ACC112 (cell line): ENCODE data around the gene HIF1AN.

Experiments
- H2AFZ ChIP-seq: fragments of 200-600 bp; sonication (generic); one replicate; pipeline ENCODE4 v1.6.0; 2017; ENCODE audit warnings: antibody characterized with exemption, low read length; ENCODE audit not compliant: unreplicated experiment
- H3K27ac ChIP-seq: fragments of 200-600 bp; sonication (generic); 2 replicates; pipeline ENCODE4 v1.5.1; 2014; ENCODE audit warnings: low read depth, mild to moderate bottlenecking, antibody characterized with exemption, low read length, moderate library complexity
- H3K27me3 ChIP-seq: fragments of 200-600 bp; sonication (generic); 2 replicates; pipeline ENCODE4 v1.6.1; 2014; ENCODE audit warnings: mild to moderate bottlenecking, antibody characterized with exemption, low read length, moderate library complexity, mixed read lengths; ENCODE audit not compliant: insufficient read depth
- H3K36me3 ChIP-seq: fragments of 200-600 bp; sonication (generic); 2 replicates; pipeline ENCODE4 v1.6.1; 2016; ENCODE audit warnings: mild to moderate bottlenecking, antibody characterized with exemption, low read length, moderate library complexity, mixed read lengths; ENCODE audit not compliant: insufficient read depth
- H3K4me1 ChIP-seq: fragments of 200-600 bp; sonication (generic); one replicate; pipeline ENCODE4 v1.6.1; 2016; ENCODE audit warnings: low read length, mixed read lengths; ENCODE audit not compliant: insufficient read depth, unreplicated experiment, control insufficient read depth
- H3K4me3 ChIP-seq: fragments of 200-600 bp; sonication (generic); 2 replicates; pipeline ENCODE4 v1.5.1; 2014; ENCODE audit warnings: mild to moderate bottlenecking, low read depth, low read length
- H3K79me2 ChIP-seq: fragments of 200-600 bp; sonication (generic); one replicate; pipeline ENCODE4 v1.6.0; 2016; ENCODE audit warnings: low read length; ENCODE audit not compliant: control insufficient read depth, unreplicated experiment, insufficient read depth

Gene HIF1AN

GRCh38 chr10:100535715-100536353, at the start of gene HIF1AN:
Gene HIF1AN (plus strand): TSS chr10:100535943. CDS start chr10:100535959, 16 bp downstream.
- H3K27me3 ChIP-seq, result no peaks in the 10 kb centered on the region
- H3K27ac ChIP-seq, result no peak within 1 kb of the TSS
- H3K4me3 ChIP-seq, result peak within 1 kb of the TSS; percentile 90
- peaks cover 29% of the 10 kb centered on the region for H3K79me2 ChIP-seq
- H3K36me3 ChIP-seq, result peaks cover 20% of the 10 kb centered on the region
- H3K4me1 ChIP-seq, result peaks cover 23% of the 10 kb centered on the region
- peak within 1 kb of the TSS; percentile 100 for H2AFZ ChIP-seq

GRCh38 chr10:100487529-100487928, 48.2 kb upstream of the HIF1AN start:
- Histone ChIP-seq H3K79me2 (no peaks in the 10 kb centered on the region), H3K36me3 (no peaks in the 10 kb centered on the region; the same call in 1 of the 2 replicates), H3K4me1 (no peaks in the 10 kb centered on the region), H3K4me3 (no peak overlapping the region), H3K27ac (no peak overlapping the region), H3K27me3 (peaks cover 10% of the 10 kb centered on the region; the same call in 1 of the 2 replicates), H2AFZ (no peak overlapping the region)

- H3K36me3 ChIP-seq, result no peaks in the 10 kb centered on the region; the same call in 1 of the 2 replicates
- no peak overlapping the region for H3K27ac ChIP-seq
- no peaks in the 10 kb centered on the region for H3K27me3 ChIP-seq
- no peak overlapping the region for H2AFZ ChIP-seq
- no peak overlapping the region for H3K4me3 ChIP-seq
- H3K4me1 ChIP-seq, result no peaks in the 10 kb centered on the region
- H3K79me2 ChIP-seq, result no peaks in the 10 kb centered on the region
These were observed 46.3 kb upstream of the HIF1AN start for GRCh38 chr10:100489396-100489795.

- Histone ChIP-seq H3K36me3 (no peaks in the 10 kb centered on the region; the same call in 1 of the 2 replicates), H3K4me1 (no peaks in the 10 kb centered on the region), H3K4me3 (no peak overlapping the region), H3K79me2 (no peaks in the 10 kb centered on the region), H3K27me3 (no peaks in the 10 kb centered on the region), H3K27ac (no peak overlapping the region), H2AFZ (no peak overlapping the region)
These were observed 45.2 kb upstream of the HIF1AN start for GRCh38 chr10:100490531-100490930.

GRCh38 chr10:100496567-100496966, 39.2 kb upstream of the HIF1AN start:
- Histone ChIP-seq H2AFZ (no peak overlapping the region), H3K4me1 (no peaks in the 10 kb centered on the region), H3K27me3 (no peaks in the 10 kb centered on the region), H3K4me3 (no peak overlapping the region), H3K27ac (no peak overlapping the region), H3K36me3 (0 out of 2 replicates have a peak, but pooled peaks cover 4% of the 10 kb centered on the region), H3K79me2 (no peaks in the 10 kb centered on the region)

- Histone ChIP-seq H3K27ac (no peak overlapping the region), H3K4me3 (no peak overlapping the region), H3K27me3 (no peaks in the 10 kb centered on the region), H2AFZ (no peak overlapping the region), H3K36me3 (0 out of 2 replicates have a peak, but pooled peaks cover 4% of the 10 kb centered on the region), H3K79me2 (no peaks in the 10 kb centered on the region), H3K4me1 (no peaks in the 10 kb centered on the region)
These were observed 37.7 kb upstream of the HIF1AN start for GRCh38 chr10:100498059-100498458.

- Histone ChIP-seq H3K27ac (no peak overlapping the region), H3K4me3 (no peak overlapping the region), H3K36me3 (0 out of 2 replicates have a peak, but pooled peaks cover 4% of the 10 kb centered on the region), H2AFZ (no peak overlapping the region), H3K27me3 (no peaks in the 10 kb centered on the region), H3K79me2 (no peaks in the 10 kb centered on the region), H3K4me1 (peaks cover 5% of the 10 kb centered on the region)
These were observed 34.3 kb upstream of the HIF1AN start for GRCh38 chr10:100501423-100501822.

GRCh38 chr10:100502926-100503494, 32.7 kb upstream of the HIF1AN start:
- 0 out of 2 replicates have a peak, but pooled peaks cover 4% of the 10 kb centered on the region for H3K36me3 ChIP-seq
- H3K4me3 ChIP-seq, result no peak overlapping the region
- no peaks in the 10 kb centered on the region for H3K27me3 ChIP-seq
- H3K27ac ChIP-seq, result no peak overlapping the region
- no peak overlapping the region for H2AFZ ChIP-seq
- no peaks in the 10 kb centered on the region for H3K79me2 ChIP-seq
- peaks cover 15% of the 10 kb centered on the region for H3K4me1 ChIP-seq

GRCh38 chr10:100504096-100504495, 31.6 kb upstream of the HIF1AN start:
- no peak overlapping the region for H3K4me3 ChIP-seq
- H2AFZ ChIP-seq, result no peak overlapping the region
- H3K27ac ChIP-seq, result no peak overlapping the region
- H3K27me3 ChIP-seq, result no peaks in the 10 kb centered on the region
- peaks cover 15% of the 10 kb centered on the region for H3K4me1 ChIP-seq
- H3K36me3 ChIP-seq, result no peaks in the 10 kb centered on the region
- no peaks in the 10 kb centered on the region for H3K79me2 ChIP-seq

GRCh38 chr10:100505164-100505563, 30.6 kb upstream of the HIF1AN start:
- H3K27me3 ChIP-seq, result no peaks in the 10 kb centered on the region
- no peak overlapping the region for H3K4me3 ChIP-seq
- no peaks in the 10 kb centered on the region for H3K79me2 ChIP-seq
- H3K36me3 ChIP-seq, result no peaks in the 10 kb centered on the region
- no peak overlapping the region for H2AFZ ChIP-seq
- H3K27ac ChIP-seq, result no peak overlapping the region
- H3K4me1 ChIP-seq, result peaks cover 15% of the 10 kb centered on the region
